ENCODE data around the gene CLMN.

- TF ChIP-seq CTCF (IDR thresholded peaks at IDR 0.05) (no peak), EZH2 (IDR thresholded peaks at IDR 0.05) (no peak)
Observed at GRCh38 chr14:95341115-95341514, 21.4 kb upstream of the CLMN start.

Data from neural progenitor cell (in vitro differentiated cells).